Smooth muscle cell (in vitro differentiated cells): Measurements from ENCODE around the gene EFCAB5. TPM values are rescaled to one million over a fixed set of nuclear protein-coding genes. Genes with fewer than 3 reads are reported as not detected.

ENCODE experiments used
- DNase-seq: peaks from one replicate; lab custom pipeline; 2025; ENCODE audit not compliant: unreplicated experiment; lab: John Stamatoyannopoulos, UW
- H2AFZ ChIP-seq: fragments of 200-600 bp; sonication (generic); 2 replicates; pipeline ENCODE4 v1.6.0; 2016; ENCODE audit warnings: antibody characterized with exemption, low read depth, mild to moderate bottlenecking
- H3F3A ChIP-seq: fragments of 200-600 bp; sonication (generic); 2 replicates; pipeline ENCODE4 v1.6.0; 2017; ENCODE audit warnings: antibody characterized with exemption, low read depth
- H3K27ac ChIP-seq: fragments of 200-600 bp; sonication (generic); 2 replicates; pipeline ENCODE4 v1.5.1; 2016; ENCODE audit warnings: low read depth, mild to moderate bottlenecking
- H3K27me3 ChIP-seq: fragments of 200-600 bp; sonication (generic); 2 replicates; pipeline ENCODE4 v1.6.1; 2016; ENCODE audit warnings: low read depth, mild to moderate bottlenecking
- H3K36me3 ChIP-seq: fragments of 200-600 bp; sonication (generic); 2 replicates; pipeline ENCODE4 v1.5.1; 2016; ENCODE audit warnings: low read depth
- H3K4me1 ChIP-seq: fragments of 200-600 bp; sonication (generic); 2 replicates; pipeline ENCODE4 v1.5.1; 2016; ENCODE audit warnings: low read depth
- H3K4me2 ChIP-seq: fragments of 200-600 bp; sonication (generic); 2 replicates; pipeline ENCODE4 v1.6.0; 2016; ENCODE audit warnings: mild to moderate bottlenecking
- H3K4me3 ChIP-seq: fragments of 200-600 bp; sonication (generic); 2 replicates; pipeline ENCODE4 v1.5.1; 2016; ENCODE audit warnings: mild to moderate bottlenecking
- H3K79me2 ChIP-seq: fragments of 200-600 bp; sonication (generic); 2 replicates; pipeline ENCODE4 v1.6.0; 2016; ENCODE audit warnings: low read depth, mild to moderate bottlenecking
- H3K9ac ChIP-seq: fragments of 200-600 bp; sonication (generic); 2 replicates; pipeline ENCODE4 v1.6.0; 2016; ENCODE audit warnings: low read depth
- H3K9me3 ChIP-seq: fragments of 200-600 bp; sonication (generic); replicated peaks from 2 replicates; pipeline ENCODE4 v1.5.1; 2016; ENCODE audit warnings: low read depth
- H4K20me1 ChIP-seq: fragments of 200-600 bp; sonication (generic); 2 replicates; pipeline ENCODE4 v1.6.0; 2016; ENCODE audit warnings: low read depth
- WGBS: methylation state at CpG from one replicate; pipeline ENCODE4 v1.1.7; 2016; ENCODE audit warnings: low lambda C conversion rate; 5-methylcytosine and 5-hydroxymethylcytosine counted together
- polyA plus RNA-seq: library from polyadenylated mRNA; unstranded; fragments of >200 nt; fragmentation: Nextera tagmentation; extraction: Ambion mirVana; gene quantifications from 2 replicates; pipeline ENCODE4 v1.2.1, GENCODE V29; 2016
- total RNA-seq: library from RNA; depleted of rRNA; stranded (reverse); fragments of >200 nt; gene quantifications from 2 replicates; pipeline ENCODE4 v1.2.3, GENCODE V29; 2014
- TF ChIP-seq, protein P1 (sequence below): fragments of 200-600 bp; sonication (generic); IDR thresholded peaks from 2 replicates; pipeline ENCODE4 v1.5.1; 2017; ENCODE audit warnings: borderline replicate concordance, mild to moderate bottlenecking, antibody characterized with exemption; ENCODE audit not compliant: insufficient read depth, poor library complexity, severe bottlenecking

Gene EFCAB5
- total and polyA plus RNA-seq, 2 experiments from 2014 or later: 0.31 TPM; not detected in 1

GRCh38 chr17:30092886-30093285, 151.5 kb downstream of the EFCAB5 start:
- Histone ChIP-seq H2AFZ (no peak overlapping the region), H4K20me1 (no peaks in the 10 kb centered on the region), H3K4me2 (no peak overlapping the region), H3K9ac (no peak overlapping the region), H3K79me2 (no peaks in the 10 kb centered on the region), H3F3A (no peaks in the 10 kb centered on the region), H3K27me3 (no peaks in the 10 kb centered on the region), H3K27ac (no peak overlapping the region), H3K4me3 (no peak overlapping the region), H3K9me3 (no peaks in the 10 kb centered on the region), H3K36me3 (no peaks in the 10 kb centered on the region), H3K4me1 (peaks cover 4% of the 10 kb centered on the region)
- no peak for DNase-seq
- TF ChIP-seq, protein P1, sequence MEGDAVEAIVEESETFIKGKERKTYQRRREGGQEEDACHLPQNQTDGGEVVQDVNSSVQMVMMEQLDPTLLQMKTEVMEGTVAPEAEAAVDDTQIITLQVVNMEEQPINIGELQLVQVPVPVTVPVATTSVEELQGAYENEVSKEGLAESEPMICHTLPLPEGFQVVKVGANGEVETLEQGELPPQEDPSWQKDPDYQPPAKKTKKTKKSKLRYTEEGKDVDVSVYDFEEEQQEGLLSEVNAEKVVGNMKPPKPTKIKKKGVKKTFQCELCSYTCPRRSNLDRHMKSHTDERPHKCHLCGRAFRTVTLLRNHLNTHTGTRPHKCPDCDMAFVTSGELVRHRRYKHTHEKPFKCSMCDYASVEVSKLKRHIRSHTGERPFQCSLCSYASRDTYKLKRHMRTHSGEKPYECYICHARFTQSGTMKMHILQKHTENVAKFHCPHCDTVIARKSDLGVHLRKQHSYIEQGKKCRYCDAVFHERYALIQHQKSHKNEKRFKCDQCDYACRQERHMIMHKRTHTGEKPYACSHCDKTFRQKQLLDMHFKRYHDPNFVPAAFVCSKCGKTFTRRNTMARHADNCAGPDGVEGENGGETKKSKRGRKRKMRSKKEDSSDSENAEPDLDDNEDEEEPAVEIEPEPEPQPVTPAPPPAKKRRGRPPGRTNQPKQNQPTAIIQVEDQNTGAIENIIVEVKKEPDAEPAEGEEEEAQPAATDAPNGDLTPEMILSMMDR: no peak

DNA sequence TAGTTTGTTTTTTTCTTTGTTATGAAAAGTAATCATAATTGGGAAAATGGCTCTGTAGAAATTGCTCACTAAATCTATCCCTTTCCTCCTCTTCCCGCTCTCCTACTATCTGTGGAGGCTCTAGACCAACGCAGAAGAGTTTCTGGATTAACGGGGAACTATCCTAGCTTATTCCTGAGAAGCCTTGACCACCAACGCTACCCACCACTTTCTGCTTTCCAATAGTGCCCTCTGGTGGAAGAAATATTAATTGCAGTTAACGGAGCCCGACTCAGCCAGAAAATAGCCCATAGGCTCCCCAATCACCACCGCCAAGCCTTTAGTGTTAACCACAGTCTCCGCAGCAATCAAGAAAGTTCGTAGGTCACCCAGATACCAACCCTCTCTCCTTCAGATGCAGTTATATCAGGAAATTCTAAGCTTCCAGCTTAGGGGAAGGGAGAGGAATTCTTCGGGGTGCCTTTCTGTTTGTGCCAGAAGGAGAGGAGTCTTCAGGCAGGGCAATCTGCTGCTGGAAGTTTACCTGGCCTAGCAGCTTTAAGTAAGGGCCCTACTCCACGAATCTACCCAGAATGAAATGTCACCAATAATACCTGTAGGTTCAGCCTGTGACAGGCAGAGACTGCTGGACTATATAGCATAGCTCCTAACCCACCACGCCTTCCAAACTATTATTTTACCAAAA, 152.2 kb downstream of the EFCAB5 start:
- peaks cover 4% of the 10 kb centered on the region for H3K4me1 ChIP-seq
- WGBS: 23% methylated on average over 12 of the region's 12 CpGs
- no peaks in the 10 kb centered on the region for H3K79me2 ChIP-seq
- DNase-seq: peak; percentile 8
- no peak overlapping the region for H3K4me3 ChIP-seq
- H2AFZ ChIP-seq: no peak overlapping the region
- H3K9ac ChIP-seq: no peak overlapping the region
- H3K4me2 ChIP-seq: peak overlapping the region; percentile 56
- no peaks in the 10 kb centered on the region for H3F3A ChIP-seq
- H4K20me1 ChIP-seq: no peaks in the 10 kb centered on the region
- no peaks in the 10 kb centered on the region for H3K36me3 ChIP-seq
- TF ChIP-seq, protein P1: peak; percentile 82
- H3K9me3 ChIP-seq: no peaks in the 10 kb centered on the region
- no peaks in the 10 kb centered on the region for H3K27me3 ChIP-seq
- H3K27ac ChIP-seq: no peak overlapping the region

DNA sequence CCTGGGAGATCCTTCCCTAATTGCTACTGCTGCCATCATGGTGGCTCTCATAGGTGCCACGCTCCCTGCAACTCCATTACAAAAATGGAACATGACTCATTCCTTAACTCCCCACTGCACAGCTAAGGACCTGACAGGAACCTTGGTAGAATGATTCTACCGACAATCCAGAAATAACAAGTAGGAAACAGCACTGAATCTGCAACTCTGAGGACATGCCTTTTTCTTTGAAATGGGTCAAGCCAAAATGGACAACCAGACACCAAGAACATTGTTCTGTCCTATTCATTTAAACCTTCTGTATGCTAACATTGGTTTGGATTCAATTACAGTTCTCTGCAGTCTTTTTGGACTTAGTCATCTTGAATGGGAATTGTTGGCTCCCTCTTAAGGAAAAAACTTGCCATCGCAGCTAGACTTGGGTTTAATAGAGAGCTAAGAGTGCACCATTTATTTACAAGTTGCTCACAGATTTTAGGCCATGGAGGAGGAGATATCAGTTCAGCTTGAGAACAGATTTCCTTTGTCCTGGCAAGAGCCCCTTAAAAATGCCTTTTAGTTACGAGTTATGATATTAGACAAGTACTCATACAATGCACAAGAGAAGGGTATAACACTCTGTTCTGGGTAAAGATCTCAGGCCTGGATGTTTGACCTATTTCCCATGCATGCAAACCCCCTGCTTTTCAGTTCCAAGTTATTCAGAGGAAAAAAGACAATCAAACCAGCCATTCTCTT, 154.2 kb downstream of the EFCAB5 start:
- 32% methylated on average over 4 of the region's 4 CpGs for WGBS
- H3K4me3 ChIP-seq: no peak overlapping the region
- no peak for DNase-seq
- H3K9ac ChIP-seq: no peak overlapping the region
- TF ChIP-seq, protein P1: peak; percentile 49
- H2AFZ ChIP-seq: no peak overlapping the region
- H3K27ac ChIP-seq: no peak overlapping the region
- H4K20me1 ChIP-seq: no peaks in the 10 kb centered on the region
- no peak overlapping the region for H3K4me2 ChIP-seq
- no peaks in the 10 kb centered on the region for H3K79me2 ChIP-seq
- no peaks in the 10 kb centered on the region for H3F3A ChIP-seq
- peaks cover 4% of the 10 kb centered on the region for H3K4me1 ChIP-seq
- no peaks in the 10 kb centered on the region for H3K9me3 ChIP-seq
- H3K36me3 ChIP-seq: no peaks in the 10 kb centered on the region
- H3K27me3 ChIP-seq: no peaks in the 10 kb centered on the region
